Germinal center (tissue), 1 donor: ENCODE results near the gene SMCP.

ENCODE experiments used
- DNase-seq: peaks from one replicate; pipeline ENCODE4 v3.0.0; 2012; ENCODE audit warnings: mixed read lengths, low spot score

SMCP gene

GRCh38 chr1:152886758-152887409 is 8.8 kb downstream of the SMCP start:
- no peak for DNase-seq

DNA sequence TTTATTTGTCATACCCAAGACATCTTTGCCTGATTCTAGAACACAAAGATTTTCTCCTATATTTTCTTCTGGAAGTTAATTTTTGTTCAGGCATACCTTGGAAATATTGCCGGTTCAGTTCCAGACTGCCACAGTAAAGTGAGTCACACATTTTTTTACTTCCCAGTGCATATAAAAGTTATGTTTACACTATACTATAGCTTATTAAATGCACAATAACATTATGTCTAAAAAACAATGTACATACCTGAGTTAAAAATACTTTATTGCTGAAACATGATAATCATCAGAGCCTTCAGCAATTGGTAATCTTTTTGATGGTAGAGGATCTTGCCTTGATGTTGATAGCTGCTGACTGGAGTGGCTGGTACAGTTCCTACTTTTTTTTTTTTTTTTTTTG is 10.0 kb downstream of the SMCP start:
- no peak for DNase-seq

- no peak for DNase-seq
These were observed 20.9 kb downstream of the SMCP start for GRCh38 chr1:152899027-152899426.

GRCh38 chr1:152899883-152900282 is 21.8 kb downstream of the SMCP start:
- DNase-seq = no peak

DNA sequence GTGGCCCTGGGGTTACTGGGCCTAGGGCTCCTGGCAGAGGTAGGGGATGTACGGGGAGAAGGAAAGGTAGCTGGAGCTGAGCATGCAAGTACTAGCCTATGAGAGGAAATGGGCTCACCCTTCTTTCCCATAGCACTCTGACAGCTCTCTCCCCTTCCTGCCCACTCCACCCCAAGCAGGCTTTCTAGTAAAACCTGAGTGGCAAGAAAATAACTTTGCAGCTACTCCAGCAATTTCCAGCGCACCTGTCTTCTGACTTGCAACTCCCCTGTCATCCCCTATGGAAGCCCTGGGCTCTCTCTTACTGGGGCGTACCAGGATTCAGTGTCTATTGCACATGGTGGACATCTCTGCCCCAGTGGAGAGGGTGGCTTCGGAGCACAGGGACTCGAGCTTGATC is 23.5 kb downstream of the SMCP start:
- DNase-seq = no peak

DNA sequence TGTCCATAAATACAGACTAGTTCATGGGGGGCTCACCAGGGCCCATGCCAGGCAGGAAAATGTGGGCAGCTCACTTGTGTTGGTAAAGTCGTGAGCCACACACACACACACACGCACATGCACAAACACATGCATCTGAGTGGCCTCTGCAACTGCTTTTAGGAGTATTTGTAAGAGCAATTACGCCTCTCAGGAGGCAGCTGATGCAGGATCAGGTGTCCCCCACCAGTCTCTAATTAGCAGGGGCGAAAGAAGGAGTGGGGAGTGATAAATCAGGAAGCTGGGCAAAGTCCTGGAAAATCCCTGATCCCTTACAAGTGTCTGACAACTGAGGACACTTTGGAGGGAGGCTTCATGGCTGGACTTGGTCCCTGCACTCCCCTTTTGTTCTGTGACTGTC is 24.5 kb downstream of the SMCP start:
- DNase-seq = no peak

- no peak for DNase-seq
These were observed 26.7 kb downstream of the SMCP start for GRCh38 chr1:152904688-152905440.

DNA sequence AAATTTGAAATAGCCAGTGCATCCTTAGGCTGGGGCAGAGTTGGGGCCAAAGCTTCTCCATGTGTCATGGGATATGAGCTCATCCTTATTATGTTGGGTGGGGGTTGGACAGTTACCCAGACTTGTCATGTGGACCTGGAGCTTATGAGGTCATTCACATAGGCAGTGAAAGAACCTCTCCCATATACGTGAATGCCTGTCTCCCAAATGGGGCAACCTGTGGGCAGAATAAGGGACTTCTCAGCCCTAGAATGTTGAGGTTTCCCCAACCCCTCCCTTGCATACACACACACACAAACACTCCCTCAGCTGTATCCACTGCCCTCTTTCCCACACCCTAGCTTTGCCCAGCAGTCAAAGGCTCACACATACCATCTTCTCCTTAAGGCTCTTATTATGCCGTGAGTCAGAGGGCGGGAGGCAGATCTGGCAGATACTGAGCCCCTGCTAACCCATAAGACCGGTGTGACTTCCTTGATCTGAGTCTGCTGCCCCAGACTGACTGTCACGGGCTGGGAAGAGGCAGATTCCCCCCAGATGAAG is 28.0 kb downstream of the SMCP start:
- no peak for DNase-seq

GRCh38 chr1:152907686-152908601 is 29.8 kb downstream of the SMCP start, which contains the start of gene IVL:
Gene IVL (plus strand): TSS chr1:152908546. CDS start chr1:152909798, 1,252 bp downstream.
- DNase-seq = no peak

DNA sequence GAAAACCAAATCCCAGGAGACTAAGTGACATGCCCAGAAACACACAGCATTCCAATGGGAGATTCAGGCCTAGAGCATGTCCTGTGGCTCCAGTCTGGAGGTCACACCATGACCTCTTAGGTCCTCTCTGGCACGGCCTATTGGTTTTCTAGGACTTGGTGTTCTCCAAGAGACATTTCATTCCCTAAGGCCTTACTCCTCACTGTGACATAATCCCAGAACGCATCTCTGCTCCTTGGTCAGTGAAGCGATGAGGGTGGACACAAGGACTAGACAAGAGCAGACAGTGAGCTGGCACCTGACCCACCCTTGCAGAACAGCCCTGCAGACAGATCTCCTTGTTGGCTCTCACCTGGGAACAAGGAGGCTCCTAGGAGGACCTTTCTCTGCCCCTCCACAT is 31.1 kb downstream of the SMCP start:
- DNase-seq = no peak

DNA sequence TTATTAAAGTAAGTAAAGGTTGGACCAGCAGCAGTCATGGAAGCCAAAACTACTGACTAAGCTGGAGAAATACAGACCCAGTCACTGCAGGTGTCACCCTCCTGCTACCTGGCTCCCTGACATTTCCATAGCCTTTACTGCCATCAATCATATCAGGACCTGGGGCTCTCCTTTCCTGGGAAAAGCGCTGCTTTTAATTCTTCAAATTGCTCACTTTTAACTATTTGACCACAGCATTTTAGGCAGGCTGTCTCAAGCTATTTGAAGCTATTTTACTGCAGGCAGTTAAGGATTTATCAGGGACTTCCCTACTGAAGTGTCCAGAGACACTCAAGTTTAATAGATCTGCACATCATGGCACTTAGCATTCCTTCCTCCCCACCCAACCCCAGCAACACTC is 34.3 kb downstream of the SMCP start:
- DNase-seq = no peak

GRCh38 chr1:152912900-152913299 is 34.8 kb downstream of the SMCP start:
- no peak for DNase-seq

DNA sequence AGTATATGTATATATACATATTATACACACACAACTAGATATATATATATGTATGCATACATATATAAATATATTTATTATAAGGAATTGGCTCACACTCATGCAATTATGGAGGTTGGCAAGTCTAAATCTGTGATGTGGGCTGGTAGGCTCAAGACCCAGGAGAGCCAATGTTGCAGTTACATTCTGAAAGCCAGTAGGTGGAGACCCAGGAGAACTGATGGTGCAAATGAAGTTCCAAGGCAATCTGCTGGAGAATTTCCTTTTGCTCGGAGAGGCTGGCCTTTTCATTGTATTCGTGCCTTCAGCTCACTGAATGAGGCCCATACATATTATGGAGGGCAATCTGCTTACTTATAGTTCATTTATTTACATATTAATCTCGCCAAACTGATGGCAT is 39.7 kb downstream of the SMCP start:
- DNase-seq = no peak

- DNase-seq = no peak
These were observed 40.9 kb downstream of the SMCP start for GRCh38 chr1:152919071-152919470.

DNA sequence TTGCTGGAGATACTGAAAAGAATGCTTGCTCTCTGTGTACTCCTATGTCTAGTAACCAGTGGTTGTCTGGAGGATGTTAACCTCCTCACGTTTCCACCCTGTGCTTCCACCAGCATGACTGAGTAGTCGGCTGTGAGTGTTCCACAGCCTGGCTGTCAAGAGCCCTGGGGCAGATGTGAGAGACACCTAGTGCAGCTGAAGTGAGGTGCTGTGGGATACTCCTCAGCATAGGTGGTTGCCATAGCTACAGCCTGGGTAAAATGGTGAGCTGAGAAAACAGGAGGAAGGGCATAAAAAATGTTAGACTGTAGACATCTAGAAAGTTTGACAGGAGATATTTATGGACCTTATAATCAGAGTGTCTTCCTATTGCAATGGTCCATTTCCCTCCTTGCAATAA is 46.1 kb downstream of the SMCP start:
- DNase-seq = no peak

- no peak for DNase-seq
These were observed 48.0 kb downstream of the SMCP start for GRCh38 chr1:152926091-152926490.

- no peak for DNase-seq
These were observed 50.5 kb downstream of the SMCP start for GRCh38 chr1:152928671-152929070.

GRCh38 chr1:152932170-152932811 is 54.2 kb downstream of the SMCP start:
- DNase-seq = no peak

DNA sequence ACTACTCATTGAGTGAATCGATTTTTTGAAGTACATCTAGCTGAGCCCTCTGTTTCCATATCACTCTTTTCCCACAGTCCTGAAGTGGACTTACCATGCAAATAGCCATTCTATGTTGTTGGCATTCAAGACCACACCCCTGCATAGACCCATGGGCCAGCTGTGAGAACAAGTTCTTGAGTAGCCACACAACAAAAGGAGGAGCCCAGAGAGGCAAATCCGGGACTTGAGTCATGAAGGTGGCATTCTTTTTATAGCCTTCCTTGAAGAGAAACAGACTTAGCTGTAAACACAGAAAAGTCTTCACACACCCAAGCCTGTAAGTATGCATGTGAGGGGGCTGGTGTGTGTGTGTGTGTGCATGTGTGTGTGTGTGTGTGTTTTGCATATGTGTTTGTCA is 55.1 kb downstream of the SMCP start:
- no peak for DNase-seq
